Left renal pelvis (tissue), 4 donors: Measurements from ENCODE around the gene MYRFL. TPM values are rescaled to one million over a fixed set of nuclear protein-coding genes. Genes with fewer than 3 reads are reported as not detected.
"Not testable (repeated sequence)": the region's sequence is repeated elsewhere in the genome, so short reads cannot be mapped to it uniquely, and the experiment has no call there.

Experiments used
- DNase-seq, 4 donors: peaks; one replicate each; pipeline ENCODE4 v3.0.0-alpha.2; 2013; ENCODE audit warnings: low read depth in 4 of 4, low spot score in 3 of 4
- polyA plus RNA-seq, 4 donors: library from polyadenylated mRNA; unstranded; fragments of 120-200 nt; gene quantifications; one replicate each; pipeline ENCODE4 v1.2.1, GENCODE V29; 2013; ENCODE audit not compliant: insufficient read length in 4 of 4

MYRFL gene
- polyA plus RNA-seq, 4 donors: 0.23 to 2.1 (median 1.2) TPM

- no peak for DNase-seq
These were observed 157.0 kb downstream of the MYRFL start for GRCh38 chr12:69981881-69982475.

DNA sequence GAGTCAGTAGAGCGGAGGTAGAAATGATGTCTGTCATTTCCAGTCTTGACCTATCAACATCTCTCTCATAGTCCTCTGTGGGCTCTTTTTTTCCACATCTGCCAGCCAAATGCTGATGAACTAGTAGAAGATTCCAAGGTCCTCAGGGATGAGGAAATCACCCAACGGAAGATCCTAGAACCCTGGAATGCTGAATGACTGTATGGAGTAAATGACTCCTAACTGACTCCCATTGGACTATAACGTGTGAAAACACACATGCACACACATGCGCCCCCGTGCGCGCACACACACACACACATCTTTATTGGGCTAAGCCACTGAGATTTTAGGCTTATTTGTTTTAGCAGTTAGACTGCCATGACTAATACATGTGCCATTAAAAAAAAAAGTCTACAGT, 159.2 kb downstream of the MYRFL start:
- DNase-seq: no peak

DNA sequence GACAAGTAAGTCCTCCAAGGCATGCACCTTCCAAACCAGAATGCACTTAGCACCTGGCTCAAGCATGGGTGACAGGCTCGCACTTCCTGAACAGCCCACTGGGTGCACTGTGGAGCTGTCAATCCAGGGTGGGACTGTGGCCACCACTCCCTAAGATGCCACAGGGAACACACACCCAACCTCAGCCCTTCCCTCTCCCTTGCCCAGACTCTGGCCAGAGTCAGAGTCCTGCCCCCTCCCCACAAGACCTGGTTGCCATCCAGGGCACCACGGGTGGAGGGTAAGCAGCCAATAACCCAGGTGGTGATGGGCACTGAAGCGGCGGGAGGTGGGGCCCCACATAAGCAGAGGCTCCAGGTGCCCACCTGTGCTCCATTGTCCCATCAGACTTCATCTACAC, 160.6 kb downstream of the MYRFL start:
- no peak for DNase-seq

- no peak for DNase-seq
These were observed 161.1 kb downstream of the MYRFL start for GRCh38 chr12:69986114-69986513.

DNA sequence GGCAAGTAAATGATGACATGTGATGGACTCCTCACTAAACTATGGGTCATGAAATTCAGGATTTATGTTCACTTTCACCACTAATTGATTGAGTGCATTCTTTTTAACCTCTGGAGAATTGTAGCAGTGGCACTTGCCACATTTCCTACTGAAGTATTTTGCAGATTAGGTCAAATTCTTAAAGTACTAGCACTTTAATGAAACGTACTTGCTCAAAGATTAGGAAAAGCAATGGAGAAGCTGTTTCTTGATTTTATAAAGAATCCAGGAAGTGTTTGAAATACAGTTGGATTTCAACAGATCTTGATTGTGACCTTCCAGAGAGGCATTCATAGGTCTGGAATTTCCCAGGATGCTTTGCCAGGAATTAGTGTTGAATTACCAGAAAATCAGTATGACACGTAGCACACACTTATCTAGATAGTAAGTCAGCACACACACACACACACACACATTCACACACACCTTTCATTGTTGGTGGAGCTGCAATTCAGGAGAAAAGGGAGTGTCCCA, 162.6 kb downstream of the MYRFL start:
- DNase-seq: peak in 1 of 4 donors; percentile 39

DNA sequence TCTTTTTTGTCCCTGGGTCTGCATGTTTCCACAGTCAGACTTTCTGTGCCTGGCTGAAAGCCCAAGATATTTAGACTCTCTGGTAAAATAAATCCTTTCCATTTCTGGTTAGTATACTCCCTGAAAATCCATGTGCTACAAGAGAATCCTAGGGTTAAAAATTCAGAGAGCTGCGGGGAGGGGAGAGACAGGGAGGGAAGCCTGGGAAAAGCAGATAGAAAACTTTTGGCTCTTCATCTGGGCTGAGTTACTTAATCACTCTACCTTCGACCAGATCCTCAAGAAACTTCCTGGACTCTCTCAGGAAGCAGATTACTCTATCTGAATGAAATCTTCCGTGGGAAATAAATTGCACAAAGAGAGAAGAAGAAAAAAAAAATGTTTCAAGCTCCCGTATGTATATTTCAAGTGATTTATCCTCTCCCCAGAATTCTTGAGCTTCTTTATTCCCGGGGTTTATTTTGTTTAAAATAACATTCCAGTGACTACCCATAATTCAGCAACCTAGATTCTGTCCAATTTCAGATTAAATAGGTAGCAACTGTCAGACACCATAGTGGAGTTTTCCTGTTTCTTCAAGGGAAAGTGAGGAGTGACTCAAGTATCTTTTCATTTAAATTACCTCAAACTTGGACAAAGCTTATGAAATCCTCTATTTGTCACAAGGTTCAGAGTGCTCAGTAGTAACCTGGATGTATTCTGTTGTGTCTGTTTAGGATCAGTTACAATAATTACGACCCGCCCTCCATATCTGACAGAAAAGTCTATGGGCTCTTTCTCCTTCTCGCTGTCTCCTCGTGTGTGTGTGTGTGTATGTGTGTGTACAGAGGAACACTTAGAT, 163.7 kb downstream of the MYRFL start:
- DNase-seq: no peak

DNA sequence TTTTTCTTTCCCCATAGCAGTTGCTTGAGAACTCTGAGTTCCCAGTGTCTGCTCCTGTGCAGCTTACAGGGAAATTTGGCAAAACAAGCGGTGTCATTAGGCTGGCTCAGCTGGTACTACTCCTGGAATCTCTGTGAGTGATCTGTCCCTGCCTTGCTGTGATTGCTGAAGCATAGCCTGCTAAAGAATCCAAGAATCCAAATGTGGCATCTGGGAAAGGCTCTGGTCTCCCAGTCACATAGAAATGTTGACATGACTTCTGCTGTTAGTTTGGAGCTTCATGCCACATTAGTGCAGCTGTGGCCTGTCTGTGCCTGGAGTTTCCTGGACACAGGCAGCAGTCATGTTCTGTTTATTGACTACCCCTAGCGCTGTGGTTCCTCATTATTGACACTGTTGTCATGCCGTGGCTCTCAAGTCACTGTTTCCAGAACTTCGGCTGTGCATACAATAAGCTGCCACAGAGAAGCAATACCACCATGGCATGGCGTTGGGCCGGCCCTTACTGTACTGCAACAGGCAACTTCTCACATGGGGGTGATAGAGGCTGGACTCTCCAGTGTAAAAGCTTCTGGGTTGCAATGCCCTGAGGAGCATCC, 166.8 kb downstream of the MYRFL start:
- no peak for DNase-seq

- DNase-seq: no peak
These were observed 168.4 kb downstream of the MYRFL start for GRCh38 chr12:69993433-69993832.

DNA sequence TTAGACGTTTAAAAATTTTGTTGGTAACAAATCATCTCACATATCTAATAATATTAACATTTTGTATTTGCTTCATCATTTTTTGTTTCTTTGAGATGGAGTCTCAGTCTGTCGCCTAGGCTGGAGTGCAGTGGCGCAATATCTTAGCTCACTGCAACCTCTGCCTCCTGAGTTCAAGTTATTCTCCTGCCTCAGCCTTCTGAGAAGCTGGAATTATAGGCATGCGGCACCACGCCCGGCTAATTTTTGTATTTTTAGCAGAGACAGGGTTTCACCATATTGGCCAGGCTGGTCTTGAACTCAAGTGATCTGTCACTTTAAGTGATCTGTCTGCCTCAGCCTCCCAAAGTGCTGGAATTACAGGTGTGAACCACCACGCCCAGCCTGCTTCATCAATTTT, 169.1 kb downstream of the MYRFL start:
- not testable (repeated sequence) for DNase-seq

- DNase-seq: no peak
These were observed 169.7 kb downstream of the MYRFL start for GRCh38 chr12:69994724-69995173.

DNA sequence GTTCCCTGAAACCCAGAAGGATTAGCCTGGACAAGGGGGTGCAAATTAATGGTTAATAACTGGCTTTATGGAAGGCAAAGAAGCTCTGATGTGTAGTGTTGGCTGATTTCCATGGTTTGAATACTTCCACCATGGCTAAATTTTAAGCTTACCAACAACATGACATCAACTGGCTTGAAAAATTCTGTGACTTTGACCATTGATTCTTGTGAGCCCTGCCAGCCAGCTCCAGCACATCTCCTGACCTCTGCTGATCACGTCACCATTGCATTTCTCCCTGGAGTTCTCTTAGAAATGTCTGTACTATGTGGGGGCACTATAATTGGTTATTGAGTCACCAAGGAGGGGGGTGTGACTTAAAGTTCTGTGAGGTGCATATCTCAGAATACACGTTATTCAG, 171.2 kb downstream of the MYRFL start:
- DNase-seq: no peak

GRCh38 chr12:69996722-69997121, 171.7 kb downstream of the MYRFL start:
- DNase-seq: no peak

DNA sequence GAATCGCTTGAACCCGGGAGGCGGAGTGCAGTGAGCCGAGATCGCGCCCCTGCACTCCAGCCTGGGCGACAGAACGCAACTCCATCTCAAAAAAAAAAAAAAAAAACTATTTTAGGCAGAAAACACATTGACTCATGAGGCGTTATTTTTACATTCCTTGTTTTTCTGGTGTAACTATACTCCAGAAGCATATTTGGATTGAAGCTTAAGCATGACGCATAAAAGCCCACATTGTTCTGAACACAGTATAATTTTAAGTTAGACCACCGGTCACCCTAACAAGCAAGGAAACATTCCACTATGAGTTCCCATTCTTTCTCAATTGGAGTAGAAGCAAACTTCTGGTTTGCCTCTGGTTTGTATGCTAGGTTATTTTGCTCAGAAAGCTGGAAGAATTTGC, 173.0 kb downstream of the MYRFL start:
- no peak for DNase-seq

- no peak for DNase-seq
These were observed 173.9 kb downstream of the MYRFL start for GRCh38 chr12:69998922-69999321.

GRCh38 chr12:69999561-69999960, 174.5 kb downstream of the MYRFL start:
- DNase-seq: no peak

- no peak for DNase-seq
These were observed 177.3 kb downstream of the MYRFL start for GRCh38 chr12:70002097-70002911.

DNA sequence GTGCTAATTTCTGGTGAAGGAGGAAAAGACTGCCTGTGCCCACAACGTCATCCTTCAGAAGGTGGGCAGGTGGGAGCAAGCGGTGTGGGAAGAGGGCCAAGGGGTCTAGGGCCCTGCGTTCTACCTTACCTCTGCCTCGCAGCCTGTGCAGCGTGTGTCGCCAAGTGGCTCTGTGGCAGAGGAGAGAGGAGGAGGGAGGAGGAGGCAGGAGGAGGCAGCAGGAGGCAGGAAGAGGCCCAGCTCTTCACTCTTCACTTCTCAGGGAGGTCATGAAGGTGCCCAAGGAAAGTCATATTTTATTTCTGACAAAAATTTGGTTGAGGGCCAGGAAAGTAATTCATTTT, 177.9 kb downstream of the MYRFL start:
- DNase-seq: no peak

GRCh38 chr12:70005864-70006618, 181.0 kb downstream of the MYRFL start:
- no peak for DNase-seq

DNA sequence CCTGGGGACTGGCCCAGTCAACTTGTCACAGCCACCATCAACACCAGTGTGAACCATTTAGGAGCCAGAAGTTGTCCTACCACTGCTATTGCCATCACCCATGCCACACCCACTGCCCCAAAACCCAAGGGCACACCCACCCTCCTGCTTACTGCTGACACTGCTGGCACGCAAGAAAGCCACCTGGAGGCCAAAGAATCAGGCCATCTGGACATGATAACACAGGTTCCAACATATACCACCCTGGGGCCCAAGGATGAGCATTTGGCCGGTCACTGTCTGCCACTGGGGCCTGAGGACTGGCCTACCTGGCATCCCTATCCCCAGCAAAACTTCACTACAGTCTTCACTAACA, 181.6 kb downstream of the MYRFL start:
- DNase-seq: no peak

GRCh38 chr12:70007687-70008086, 182.7 kb downstream of the MYRFL start:
- DNase-seq: no peak
